Measurements from ENCODE around the gene SLC48A1.
A peak's percentile ranks its signal among the peaks of the same experiment; 100 is the strongest.

SLC48A1 gene

DNA sequence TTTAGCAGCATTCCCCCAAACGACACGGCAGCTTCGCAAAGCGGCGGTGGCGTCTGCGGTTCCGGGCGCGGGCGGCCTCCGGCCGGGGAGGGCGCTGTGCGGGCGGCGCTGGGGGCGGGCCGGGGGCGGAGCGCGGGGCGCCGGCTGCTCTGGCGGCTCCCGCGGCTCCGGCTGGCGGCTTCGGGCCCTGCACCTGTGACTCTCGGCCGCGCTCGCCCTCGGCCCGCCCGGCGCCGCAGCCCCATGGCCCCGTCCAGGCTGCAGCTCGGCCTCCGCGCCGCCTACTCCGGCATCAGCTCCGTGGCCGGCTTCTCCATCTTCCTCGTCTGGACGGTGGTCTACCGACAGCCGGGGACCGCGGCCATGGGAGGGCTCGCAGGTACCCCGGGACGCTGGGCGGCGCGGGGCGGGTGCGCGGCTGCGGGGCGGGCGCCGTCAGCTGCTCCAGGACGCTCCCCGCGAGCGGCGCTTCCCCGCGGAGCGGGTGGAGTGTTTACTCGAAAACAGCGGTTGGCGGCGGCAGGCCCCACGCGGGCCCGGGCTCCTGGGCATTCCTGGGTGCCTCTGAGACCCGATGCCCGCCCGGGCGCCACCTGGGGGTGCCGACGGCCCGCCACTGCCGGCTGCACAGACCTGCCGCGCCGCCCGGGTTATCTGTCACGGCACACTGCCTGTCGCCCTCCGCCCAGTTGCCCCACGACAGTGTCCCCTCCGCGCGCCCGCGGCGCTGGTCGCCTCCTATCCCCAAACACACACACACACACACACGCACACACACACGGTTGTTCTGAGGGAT is at the start of gene SLC48A1:
Gene SLC48A1 (plus strand): TSS at position 177 of the 796 bp plus-strand sequence. CDS start 67 bp downstream, at position 244.
- DNase-seq: peak; percentile 79

- no peak for DNase-seq
Measured at GRCh38 chr12:47725091-47725772, 47.8 kb upstream of the SLC48A1 start, which contains the start of gene ENDOU. ENDOU (minus strand) TSS chr12:47725490; CDS start chr12:47725413, 77 bp downstream.

DNA sequence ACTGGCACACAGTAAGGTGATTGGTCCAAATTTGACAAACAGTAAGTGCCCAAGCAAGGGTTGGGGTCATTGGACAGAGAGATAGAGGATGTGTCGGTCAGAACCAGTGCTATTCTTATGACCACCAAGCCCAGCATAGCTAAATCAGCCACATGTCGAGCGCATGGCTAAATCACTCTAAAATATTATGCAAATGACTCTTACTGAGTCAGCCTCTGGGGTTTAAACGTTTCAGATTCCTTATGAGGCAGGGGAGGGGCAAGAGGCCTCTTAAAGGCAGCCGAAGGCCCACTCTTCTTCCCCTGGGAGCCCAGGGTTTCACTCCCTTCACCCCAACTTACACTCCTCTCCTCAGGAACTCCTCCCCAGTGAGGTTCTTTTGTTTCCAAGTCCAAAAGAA is 47.1 kb upstream of the SLC48A1 start:
- no peak for DNase-seq

DNA sequence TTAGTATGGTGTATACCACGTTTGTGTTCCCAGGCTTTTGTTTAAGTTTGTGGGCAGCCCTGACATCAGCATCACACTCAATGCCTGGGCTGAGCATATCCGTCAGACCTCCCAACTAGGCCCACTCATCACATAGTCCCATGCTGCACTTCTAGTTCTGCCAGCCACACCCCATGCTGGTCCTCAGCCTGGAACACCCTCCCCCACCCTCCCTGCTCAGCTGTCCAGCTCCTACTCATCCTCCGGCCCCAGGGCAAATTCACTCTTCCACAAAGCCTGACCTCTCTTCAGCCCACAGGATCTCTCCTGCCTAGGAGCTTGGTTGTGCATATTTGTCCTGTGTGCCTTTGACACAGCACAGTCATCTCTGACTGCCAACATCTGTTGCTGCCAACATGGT is 43.8 kb upstream of the SLC48A1 start:
- DNase-seq: no peak

GRCh38 chr12:47730341-47730744 is 42.7 kb upstream of the SLC48A1 start:
- no peak for DNase-seq

- DNase-seq: no peak
Measured at GRCh38 chr12:47731723-47732122, 41.3 kb upstream of the SLC48A1 start.

GRCh38 chr12:47732504-47732903 is 40.5 kb upstream of the SLC48A1 start:
- DNase-seq: no peak

- DNase-seq: no peak
Measured at GRCh38 chr12:47733142-47733541, 39.9 kb upstream of the SLC48A1 start.

GRCh38 chr12:47734725-47735480 is 38.1 kb upstream of the SLC48A1 start:
- no peak for DNase-seq

- no peak for DNase-seq
Measured at GRCh38 chr12:47735649-47736048, 37.4 kb upstream of the SLC48A1 start.

- DNase-seq: no peak
Measured at GRCh38 chr12:47736216-47736615, 36.8 kb upstream of the SLC48A1 start.

DNA sequence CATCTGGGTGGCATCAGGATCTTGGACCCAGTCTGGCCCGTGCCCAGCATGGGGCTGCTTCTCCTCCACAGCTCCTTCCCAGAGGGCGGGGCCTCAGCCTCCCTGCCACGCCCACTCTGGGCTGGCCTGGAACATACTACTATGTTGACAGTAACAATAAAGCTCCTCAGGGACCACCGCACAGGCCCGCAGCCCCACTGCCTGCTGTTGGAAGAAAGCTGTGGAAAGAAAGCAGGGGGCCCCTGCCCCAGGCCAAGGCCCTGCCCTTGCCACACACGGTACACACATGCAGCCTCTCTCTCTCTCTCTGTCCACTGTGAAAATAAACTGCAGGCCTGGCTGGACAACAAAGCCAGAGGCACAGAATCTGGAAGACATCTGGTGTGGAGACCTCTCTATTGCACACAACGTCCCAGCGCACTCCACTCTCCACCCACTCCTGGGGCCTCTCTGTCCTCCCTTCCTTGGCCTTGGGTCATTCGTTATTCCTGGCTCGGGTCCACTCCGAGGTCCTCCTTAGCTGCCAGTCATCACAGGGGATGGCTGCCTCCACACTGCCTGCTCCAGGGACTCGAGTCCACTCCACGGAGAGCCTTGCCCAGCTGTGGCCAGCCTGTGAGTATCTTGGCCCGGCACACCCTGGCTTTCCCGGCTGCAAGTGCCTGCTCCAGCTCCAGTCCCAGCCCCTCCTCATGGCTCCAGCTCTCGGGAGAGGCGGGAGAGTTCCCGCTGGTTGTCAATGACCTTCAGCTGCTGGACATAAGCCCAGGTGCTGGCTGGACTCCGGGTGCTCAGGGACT is 36.0 kb upstream of the SLC48A1 start:
- no peak for DNase-seq

- DNase-seq: no peak
Measured at GRCh38 chr12:47737936-47738594, 35.0 kb upstream of the SLC48A1 start.

- no peak for DNase-seq
Measured at GRCh38 chr12:47739297-47739696, 33.7 kb upstream of the SLC48A1 start.

- no peak for DNase-seq
Measured at GRCh38 chr12:47739979-47740378, 33.1 kb upstream of the SLC48A1 start.

- no peak for DNase-seq
Measured at GRCh38 chr12:47740606-47741339, 32.3 kb upstream of the SLC48A1 start.

GRCh38 chr12:47741340-47741703 is 31.7 kb upstream of the SLC48A1 start:
- DNase-seq: peak; percentile 24

GRCh38 chr12:47742253-47742825 is 30.7 kb upstream of the SLC48A1 start:
- peak; percentile 72 for DNase-seq

GRCh38 chr12:47743311-47743860 is 29.7 kb upstream of the SLC48A1 start:
- no peak for DNase-seq

- DNase-seq: peak; percentile 66
Measured at GRCh38 chr12:47744005-47744651, 28.9 kb upstream of the SLC48A1 start.

Measured in activated naive CD4-positive, alpha-beta T cell treated with anti-CD3 and anti-CD28 coated beads, Interleukin-2, amount 50 U/mL, for 16 hours (primary cell).